Measurements from ENCODE around the gene UBE3B.

Gene UBE3B

DNA sequence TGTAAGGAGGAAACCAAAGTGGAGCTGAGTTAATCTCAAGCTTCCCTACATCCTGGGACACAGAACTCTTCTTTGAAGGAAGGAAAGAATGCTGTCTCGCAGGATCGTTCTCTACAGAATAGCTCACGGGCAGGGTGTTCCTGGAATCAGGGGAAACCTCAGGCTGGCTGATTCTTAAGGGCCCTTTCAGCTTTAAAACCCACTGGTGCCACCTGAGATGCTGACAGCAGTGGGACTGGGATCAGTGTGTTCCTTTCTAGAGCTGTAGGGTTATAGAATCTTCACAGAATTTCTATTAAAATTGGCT, 47.8 kb downstream of the UBE3B start:
- no peak overlapping the region for H3K4me3 ChIP-seq (replicated peaks; ENCODE audit: low read depth, low read length)
- DNase-seq (ENCODE audit: low read depth): no peak
- TF ChIP-seq CTCF (IDR thresholded peaks at IDR 0.05; ENCODE audit: low read length, missing control alignments): no peak

- no peak for TF ChIP-seq CTCF (IDR thresholded peaks at IDR 0.05; ENCODE audit: low read length, missing control alignments)
Observed at GRCh38 chr12:109527489-109528123, 50.2 kb downstream of the UBE3B start.

DNA sequence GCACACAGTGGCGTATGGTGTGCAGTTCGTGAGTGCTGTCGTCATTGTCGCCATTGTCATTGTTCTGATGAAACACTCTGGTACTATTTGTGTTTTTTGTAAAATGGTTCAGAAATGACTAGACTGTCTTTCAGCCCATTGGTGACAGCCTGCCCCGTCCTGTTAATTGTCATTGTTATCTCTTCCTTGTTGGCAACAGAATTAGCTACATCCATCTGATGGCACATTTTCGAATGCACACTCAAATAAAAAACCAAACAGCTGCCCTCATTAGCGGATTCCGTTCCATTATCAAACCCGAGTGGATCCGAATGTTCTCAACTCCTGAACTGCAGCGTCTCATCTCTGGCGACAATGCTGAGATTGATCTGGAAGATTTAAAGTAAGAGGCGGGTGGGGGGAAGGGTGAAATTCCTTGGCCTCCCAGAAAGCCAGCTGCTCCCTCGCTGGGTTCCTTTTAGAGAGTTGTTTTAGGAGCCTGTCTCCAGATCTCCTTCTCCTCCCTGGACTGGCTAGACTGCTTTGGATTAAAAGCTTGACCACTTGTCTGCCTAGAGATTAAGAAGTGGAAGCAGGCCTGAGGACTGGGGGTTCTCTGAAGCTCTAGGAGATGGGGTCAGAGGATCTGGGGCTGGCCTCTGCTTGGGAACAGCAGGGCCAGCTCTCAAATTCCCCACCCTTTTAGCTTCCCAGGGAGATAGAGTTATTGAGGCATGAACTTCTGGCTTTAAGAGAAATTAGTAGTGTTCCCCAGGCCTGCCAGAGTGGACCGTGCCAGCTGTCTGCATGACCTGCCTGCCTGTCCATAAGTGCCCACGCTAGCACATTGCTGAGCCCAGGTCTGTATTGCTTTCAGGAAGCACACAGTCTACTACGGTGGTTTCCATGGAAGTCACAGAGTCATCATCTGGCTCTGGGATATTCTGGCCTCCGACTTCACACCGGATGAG, 52.5 kb downstream of the UBE3B start:
- TF ChIP-seq CTCF (IDR thresholded peaks at IDR 0.05; ENCODE audit: low read length, missing control alignments): no peak
- no peak for DNase-seq (ENCODE audit: low read depth)
- no peak overlapping the region for H3K4me3 ChIP-seq (replicated peaks; ENCODE audit: low read depth, low read length)

More at GRCh38 chr12:109527489-109528123, 50.2 kb downstream of the UBE3B start:
- H3K4me3 ChIP-seq (replicated peaks; ENCODE audit: low read depth, low read length): no peak overlapping the region
- DNase-seq (ENCODE audit: low read depth): no peak

GRCh38 chr12:109531411-109531810, 54.0 kb downstream of the UBE3B start:
- DNase-seq (ENCODE audit: low read depth): no peak
- H3K4me3 ChIP-seq (replicated peaks; ENCODE audit: low read depth, low read length): no peak overlapping the region
- no peak for TF ChIP-seq CTCF (IDR thresholded peaks at IDR 0.05; ENCODE audit: low read length, missing control alignments)

GRCh38 chr12:109532721-109533486, 55.5 kb downstream of the UBE3B start:
- DNase-seq (ENCODE audit: low read depth): no peak
- TF ChIP-seq CTCF (IDR thresholded peaks at IDR 0.05; ENCODE audit: low read length, missing control alignments): no peak
- H3K4me3 ChIP-seq (replicated peaks; ENCODE audit: low read depth, low read length): no peak overlapping the region

- DNase-seq (ENCODE audit: low read depth): no peak
- no peak for TF ChIP-seq CTCF (IDR thresholded peaks at IDR 0.05; ENCODE audit: low read length, missing control alignments)
- H3K4me3 ChIP-seq (replicated peaks; ENCODE audit: low read depth, low read length): no peak overlapping the region
Observed at GRCh38 chr12:109533487-109533740, 56.0 kb downstream of the UBE3B start.
